Measurements from ENCODE around the gene NCKAP5.
A peak's percentile ranks its signal among the peaks of the same experiment; 100 is the strongest.

The NCKAP5 gene

DNA sequence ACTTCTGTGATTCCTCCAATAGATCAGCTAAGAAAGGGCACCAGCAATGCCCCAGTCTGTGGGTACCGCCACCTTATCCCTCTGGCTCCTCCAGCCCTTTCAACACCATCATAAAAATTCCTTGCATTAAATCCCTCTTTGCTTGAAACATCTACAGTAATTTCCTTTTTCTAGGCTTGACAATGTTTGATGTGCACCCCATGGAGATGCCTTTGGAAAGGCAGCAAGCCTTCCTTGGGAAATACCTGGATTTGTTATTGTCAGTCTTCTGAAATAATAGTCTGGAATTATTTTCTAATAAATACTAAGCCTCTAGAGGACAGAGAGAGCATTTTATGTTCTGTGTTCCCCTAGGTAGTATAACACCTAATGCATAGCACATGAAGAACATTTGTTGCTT is 46.1 kb downstream of the NCKAP5 start:
- no peak for DNase-seq (ENCODE audit: low read depth, low spot score)

GRCh38 chr2:133521146-133521745 is 47.0 kb downstream of the NCKAP5 start:
- no peak for DNase-seq (ENCODE audit: low read depth, low spot score)

DNA sequence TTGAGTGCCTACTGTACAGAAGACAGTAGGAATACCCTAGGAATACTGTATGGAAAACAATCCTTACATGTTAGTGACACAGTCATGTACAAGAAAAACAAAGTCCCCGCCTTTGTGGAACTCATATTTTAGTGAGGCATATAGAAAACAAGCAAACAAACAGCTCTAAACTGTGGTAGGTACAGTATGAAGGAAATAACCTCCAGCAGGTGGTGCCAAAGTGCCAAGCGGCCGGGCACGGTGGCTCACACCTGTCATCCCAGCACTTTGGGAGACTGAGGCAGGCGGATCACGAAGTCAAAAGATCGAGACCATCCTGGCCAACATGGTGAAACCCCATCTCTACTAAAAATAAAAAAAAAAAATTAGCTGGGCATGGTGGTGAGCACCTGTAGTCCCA is 48.6 kb downstream of the NCKAP5 start:
- peak; percentile 17 for DNase-seq (ENCODE audit: low read depth, low spot score)

- DNase-seq (ENCODE audit: low read depth, low spot score): no peak
These were observed 49.4 kb downstream of the NCKAP5 start for GRCh38 chr2:133518700-133519344.

- DNase-seq (ENCODE audit: low read depth, low spot score): no peak
These were observed 50.4 kb downstream of the NCKAP5 start for GRCh38 chr2:133517876-133518275.

DNA sequence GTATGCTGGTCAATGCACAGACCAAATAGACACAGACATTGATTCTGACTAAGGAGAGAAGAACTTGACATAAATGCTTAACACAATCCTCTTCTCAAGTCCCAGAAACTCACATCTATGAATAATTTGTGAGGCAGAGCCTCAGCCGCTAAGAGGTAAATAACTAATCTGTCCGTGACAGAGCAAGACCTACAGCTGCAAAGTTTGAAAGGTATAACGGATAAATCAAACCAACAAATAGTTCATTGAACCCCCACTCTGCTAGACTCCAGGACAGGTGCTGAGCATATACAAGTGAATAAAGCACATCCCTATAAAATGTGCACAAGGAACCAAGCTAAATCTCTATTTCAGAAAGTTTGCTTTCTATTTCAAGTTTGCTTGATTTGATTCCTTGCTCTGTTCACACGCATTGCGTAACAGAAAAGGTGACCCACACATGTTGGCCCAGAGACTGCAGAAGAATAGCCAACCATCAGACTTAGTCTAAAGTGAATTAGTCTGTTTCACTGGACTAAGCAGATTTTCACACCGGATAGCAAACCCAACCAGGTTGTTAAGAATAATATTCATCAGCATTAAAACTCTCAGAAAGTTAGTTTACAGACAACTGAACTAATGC is 51.7 kb downstream of the NCKAP5 start:
- no peak for DNase-seq (ENCODE audit: low read depth, low spot score)

- no peak for DNase-seq (ENCODE audit: low read depth, low spot score)
These were observed 53.0 kb downstream of the NCKAP5 start for GRCh38 chr2:133515271-133515670.

GRCh38 chr2:133513893-133514292 is 54.4 kb downstream of the NCKAP5 start:
- DNase-seq (ENCODE audit: low read depth, low spot score): no peak

GRCh38 chr2:133512121-133512520 is 56.1 kb downstream of the NCKAP5 start:
- no peak for DNase-seq (ENCODE audit: low read depth, low spot score)

- no peak for DNase-seq (ENCODE audit: low read depth, low spot score)
These were observed 56.6 kb downstream of the NCKAP5 start for GRCh38 chr2:133511679-133512078.

GRCh38 chr2:133509777-133510176 is 58.5 kb downstream of the NCKAP5 start:
- peak; percentile 3 for DNase-seq (ENCODE audit: low read depth, low spot score)

- no peak for DNase-seq (ENCODE audit: low read depth, low spot score)
These were observed 59.6 kb downstream of the NCKAP5 start for GRCh38 chr2:133508546-133509165.

DNA sequence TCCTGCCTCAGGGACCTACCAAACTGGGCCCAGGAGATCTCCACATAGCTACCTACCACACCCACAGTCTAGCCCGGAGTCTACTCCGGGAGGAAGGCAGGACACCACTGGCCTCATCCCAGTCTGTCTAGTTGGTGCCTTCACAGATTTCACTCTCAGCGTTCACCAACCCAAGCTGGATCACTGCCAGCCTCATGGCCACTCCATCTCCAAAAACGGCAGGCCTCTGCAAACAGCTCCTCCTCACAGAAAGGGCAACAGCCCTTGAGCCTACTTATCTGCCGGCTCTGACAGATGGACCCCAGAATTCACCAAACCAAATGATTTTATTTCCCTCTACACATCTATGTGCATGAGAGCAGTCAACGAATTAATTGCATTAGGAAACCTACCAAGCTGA is 61.3 kb downstream of the NCKAP5 start:
- no peak for DNase-seq (ENCODE audit: low read depth, low spot score)

DNA sequence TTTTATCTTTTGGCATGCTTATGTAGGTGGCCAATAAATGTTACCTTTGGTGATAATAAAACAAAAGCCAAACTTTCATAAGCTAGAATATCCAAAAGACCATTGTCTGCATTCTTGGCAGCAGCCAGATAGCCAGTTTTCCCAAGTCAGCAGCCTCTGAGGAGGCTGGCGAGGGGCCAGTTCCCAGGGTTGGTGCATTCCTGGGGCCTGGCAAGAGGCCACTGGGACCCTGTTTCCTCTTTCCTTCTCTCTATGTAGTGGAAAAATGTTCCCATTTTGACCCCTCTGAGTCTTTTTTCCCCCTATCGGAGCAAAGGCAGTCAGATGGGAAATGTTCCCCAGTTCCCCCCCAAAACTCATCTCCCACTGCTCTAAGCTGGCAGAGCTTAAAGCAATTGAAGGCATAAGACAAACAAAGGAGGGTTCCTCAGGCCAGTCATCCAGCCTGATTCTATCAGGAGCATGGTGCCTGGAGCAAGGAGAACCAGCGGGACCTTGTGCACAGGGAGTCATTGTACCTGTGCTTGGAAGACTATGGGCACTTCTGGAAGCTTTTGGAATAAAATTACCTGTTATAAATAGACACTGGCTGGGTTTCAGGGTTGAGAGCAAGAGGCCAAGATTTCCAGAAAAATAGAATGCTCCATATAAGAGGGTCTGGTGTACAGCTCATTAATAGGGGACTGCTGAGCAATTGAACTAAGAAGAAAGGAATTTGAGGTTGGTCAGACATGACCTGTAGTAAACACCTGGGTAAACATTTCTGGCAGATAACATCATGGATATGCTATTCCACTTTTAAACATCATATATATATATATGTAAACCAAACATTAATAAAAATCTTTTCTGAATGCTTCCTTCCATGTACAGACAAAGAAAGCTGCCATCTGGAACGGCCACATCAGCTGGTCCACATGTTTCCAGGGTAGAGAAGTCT is 63.4 kb downstream of the NCKAP5 start:
- DNase-seq (ENCODE audit: low read depth, low spot score): no peak

- no peak for DNase-seq (ENCODE audit: low read depth, low spot score)
These were observed 64.3 kb downstream of the NCKAP5 start for GRCh38 chr2:133503927-133504326.

DNA sequence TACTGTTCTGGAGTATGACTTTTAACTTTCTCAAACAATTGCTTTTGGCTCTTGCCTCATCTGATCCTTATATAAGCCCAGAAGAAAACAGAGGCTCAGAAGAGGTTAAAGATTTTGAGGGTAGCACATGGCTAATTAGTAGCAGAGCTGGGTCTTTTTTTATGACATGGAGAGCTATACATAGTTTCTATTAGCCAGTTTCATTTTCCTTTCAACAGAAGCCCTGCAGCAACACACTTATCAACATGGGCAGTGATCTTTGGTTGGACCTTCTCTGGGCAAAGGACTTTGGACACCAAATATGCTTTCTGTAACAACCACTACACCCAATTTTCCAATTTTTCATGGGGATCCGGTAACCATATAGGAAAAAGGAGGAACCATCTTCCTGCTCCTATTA is 64.9 kb downstream of the NCKAP5 start:
- no peak for DNase-seq (ENCODE audit: low read depth, low spot score)

GRCh38 chr2:133502678-133503077 is 65.6 kb downstream of the NCKAP5 start:
- DNase-seq (ENCODE audit: low read depth, low spot score): no peak

GRCh38 chr2:133500917-133501316 is 67.3 kb downstream of the NCKAP5 start:
- DNase-seq (ENCODE audit: low read depth, low spot score): no peak

- DNase-seq (ENCODE audit: low read depth, low spot score): no peak
These were observed 69.3 kb downstream of the NCKAP5 start for GRCh38 chr2:133498662-133499585.

- no peak for DNase-seq (ENCODE audit: low read depth, low spot score)
These were observed 70.2 kb downstream of the NCKAP5 start for GRCh38 chr2:133497951-133498565.

Measured in ELF-1 (cell line).